ENCODE results near the gene FAM149B1. TPM values are rescaled to one million over a fixed set of nuclear protein-coding genes. Genes with fewer than 3 reads are reported as not detected.

The FAM149B1 gene
- total and polyA plus RNA-seq, 2 of the 13 experiments (the other 11 are each of a cell fraction or from before 2014, with no cell fraction given), result 9.3 to 16.8 TPM

DNA sequence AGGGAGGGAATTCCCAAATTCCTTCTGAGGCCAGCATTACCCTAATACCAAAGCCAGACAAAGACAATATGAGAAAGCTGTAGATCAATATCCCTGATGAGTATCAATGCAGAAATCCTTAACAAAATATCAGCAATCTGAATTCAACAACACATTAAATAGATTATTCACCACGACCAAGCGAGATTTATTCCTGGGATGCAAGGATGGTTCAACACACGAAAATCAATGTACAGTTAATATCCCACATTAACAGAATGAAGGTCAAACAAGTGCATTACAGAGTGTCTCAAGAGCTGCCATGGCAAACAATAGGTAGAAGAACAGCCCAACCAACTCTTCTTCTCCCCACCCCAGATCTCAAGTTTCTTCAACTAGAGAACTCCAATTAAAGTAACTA is 6.3 kb upstream of the FAM149B1 start (continued):
- TF ChIP-seq, protein P1, sequence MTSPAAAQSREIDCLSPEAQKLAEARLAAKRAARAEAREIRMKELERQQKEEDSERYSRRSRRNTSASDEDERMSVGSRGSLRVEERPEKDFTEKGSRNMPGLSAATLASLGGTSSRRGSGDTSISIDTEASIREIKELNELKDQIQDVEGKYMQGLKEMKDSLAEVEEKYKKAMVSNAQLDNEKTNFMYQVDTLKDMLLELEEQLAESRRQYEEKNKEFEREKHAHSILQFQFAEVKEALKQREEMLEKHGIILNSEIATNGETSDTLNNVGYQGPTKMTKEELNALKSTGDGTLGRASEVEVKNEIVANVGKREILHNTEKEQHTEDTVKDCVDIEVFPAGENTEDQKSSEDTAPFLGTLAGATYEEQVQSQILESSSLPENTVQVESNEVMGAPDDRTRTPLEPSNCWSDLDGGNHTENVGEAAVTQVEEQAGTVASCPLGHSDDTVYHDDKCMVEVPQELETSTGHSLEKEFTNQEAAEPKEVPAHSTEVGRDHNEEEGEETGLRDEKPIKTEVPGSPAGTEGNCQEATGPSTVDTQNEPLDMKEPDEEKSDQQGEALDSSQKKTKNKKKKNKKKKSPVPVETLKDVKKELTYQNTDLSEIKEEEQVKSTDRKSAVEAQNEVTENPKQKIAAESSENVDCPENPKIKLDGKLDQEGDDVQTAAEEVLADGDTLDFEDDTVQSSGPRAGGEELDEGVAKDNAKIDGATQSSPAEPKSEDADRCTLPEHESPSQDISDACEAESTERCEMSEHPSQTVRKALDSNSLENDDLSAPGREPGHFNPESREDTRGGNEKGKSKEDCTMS (CRISPR knock-in tag; conservative IDR thresholded peaks at IDR 0.05), result no peak
- TF ChIP-seq JUNB (CRISPR knock-in tag; IDR thresholded peaks at IDR 0.05; ENCODE audit: borderline replicate concordance) (no peak), ZNF3 (CRISPR knock-in tag; IDR thresholded peaks at IDR 0.05) (no peak), KDM5B (CRISPR knock-in tag; IDR thresholded peaks at IDR 0.05; ENCODE audit: borderline replicate concordance) (no peak), ZNF224 (CRISPR knock-in tag; IDR thresholded peaks at IDR 0.05) (no peak), HNRNPH1 (optimal IDR thresholded peaks at IDR 0.05; ENCODE audit: low read depth, low read length) (no peak), CBFB (CRISPR knock-in tag; IDR thresholded peaks at IDR 0.05) (no peak)
- TF ChIP-seq, protein P2, sequence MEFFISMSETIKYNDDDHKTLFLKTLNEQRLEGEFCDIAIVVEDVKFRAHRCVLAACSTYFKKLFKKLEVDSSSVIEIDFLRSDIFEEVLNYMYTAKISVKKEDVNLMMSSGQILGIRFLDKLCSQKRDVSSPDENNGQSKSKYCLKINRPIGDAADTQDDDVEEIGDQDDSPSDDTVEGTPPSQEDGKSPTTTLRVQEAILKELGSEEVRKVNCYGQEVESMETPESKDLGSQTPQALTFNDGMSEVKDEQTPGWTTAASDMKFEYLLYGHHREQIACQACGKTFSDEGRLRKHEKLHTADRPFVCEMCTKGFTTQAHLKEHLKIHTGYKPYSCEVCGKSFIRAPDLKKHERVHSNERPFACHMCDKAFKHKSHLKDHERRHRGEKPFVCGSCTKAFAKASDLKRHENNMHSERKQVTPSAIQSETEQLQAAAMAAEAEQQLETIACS (CRISPR knock-in tag; IDR thresholded peaks at IDR 0.05), result no peak
- TF ChIP-seq, protein P3, sequence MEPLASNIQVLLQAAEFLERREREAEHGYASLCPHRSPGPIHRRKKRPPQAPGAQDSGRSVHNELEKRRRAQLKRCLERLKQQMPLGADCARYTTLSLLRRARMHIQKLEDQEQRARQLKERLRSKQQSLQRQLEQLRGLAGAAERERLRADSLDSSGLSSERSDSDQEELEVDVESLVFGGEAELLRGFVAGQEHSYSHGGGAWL (CRISPR knock-in tag; IDR thresholded peaks at IDR 0.05), result no peak

DNA sequence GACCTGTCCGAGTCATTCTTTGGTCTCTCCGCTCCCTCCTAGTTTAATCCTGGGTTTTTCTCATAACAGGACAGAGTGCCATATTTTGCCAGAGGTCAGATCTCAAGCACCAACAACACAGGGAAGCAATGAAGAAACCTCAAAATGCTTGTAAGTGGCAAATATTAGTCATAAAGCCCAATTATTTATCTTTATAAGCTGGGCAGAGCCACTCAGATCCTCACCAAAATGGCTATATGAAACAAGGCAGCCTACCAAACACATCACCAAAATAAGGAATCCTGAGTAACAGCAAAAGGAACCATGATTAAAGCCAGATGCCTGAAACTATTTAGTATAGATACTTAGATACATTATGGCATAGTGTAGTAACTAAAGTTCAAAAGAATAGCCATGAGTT is 4.8 kb upstream of the FAM149B1 start:
- no peak overlapping the region for H2AFZ ChIP-seq (ENCODE audit: low read length)
- intact Hi-C loops (cut with micrococcal nuclease; ENCODE audit: unreplicated experiment) (no loop called here), in situ Hi-C loops (cut with HindIII; ENCODE audit: extremely low pct_ligation_motif_present, low pct_unique_long_range_greater_than_20kb) (no loop called here)
- H3K4me1 ChIP-seq (ENCODE audit: insufficient read depth, low read length), result peaks cover 29% of the 10 kb centered on the region
- no TSS peak for BruUV-seq (replicated peaks)
- no peak for DNase-seq (ENCODE audit: low spot score)
- CTCF ChIA-PET (ENCODE audit: low intra/inter-chr PET ratio, low total read pairs), result no interaction called here
- H3K27me3 ChIP-seq (ENCODE audit: control insufficient read depth in 1 of 2, insufficient read depth in 2 of 2, low read length in 2 of 2), result no peaks in the 10 kb centered on the region; a peak in 1 of 5 replicates
- H4K20me1 ChIP-seq (ENCODE audit: insufficient read depth, low read length), result peaks cover 3% of the 10 kb centered on the region; the same call in 1 of the 2 replicates
- H3K36me3 ChIP-seq (replicated peaks in 1 of 2; ENCODE audit: control insufficient read depth in 1 of 2, insufficient read depth in 2 of 2, low read length in 2 of 2), result peaks cover 2 to 37% of the 10 kb centered on the region in 2 experiments
- no peak overlapping the region for H3K27ac ChIP-seq (ENCODE audit: extremely low read length, insufficient read depth, low read length)
- H3K4me2 ChIP-seq (ENCODE audit: low read depth, low read length), result no peak overlapping the region
- FAIRE-seq, result no peak
- H3K79me2 ChIP-seq (ENCODE audit: insufficient read depth, low read length), result peaks cover 63% of the 10 kb centered on the region
- POLR2A ChIA-PET, result interaction anchor here (1.6 kb wide), 1 partner anchor 67 kb away, joined by 3 read pairs; the partner anchor contains the start of gene P4HA1
- H3K9me3 ChIP-seq (ENCODE audit: low read length), result no peaks in the 10 kb centered on the region
- no peak overlapping the region for H3K9ac ChIP-seq (ENCODE audit: insufficient read depth, low read depth, low read length)
- whole genome bisulfite sequencing (ENCODE audit: low lambda C conversion rate), result 97% methylated on average over 2 of the region's 2 CpGs
- no peak for ATAC-seq
- no peak overlapping the region for H3K4me3 ChIP-seq (replicated peaks in 1 of 3; ENCODE audit: insufficient read depth in 1 of 3, low read depth in 2 of 3, low read length in 3 of 3)
- TF ChIP-seq NONO (IDR thresholded peaks at IDR 0.05) (no peak), NONO (CRISPR knock-in tag; conservative IDR thresholded peaks at IDR 0.05) (no peak), ZNF557 (CRISPR knock-in tag; IDR thresholded peaks at IDR 0.05) (no peak), RNF2 (conservative IDR thresholded peaks at IDR 0.05; ENCODE audit: low read depth) (no peak), MLLT10 (CRISPR knock-in tag; IDR thresholded peaks at IDR 0.05) (no peak), GTF3A (CRISPR knock-in tag; conservative IDR thresholded peaks at IDR 0.05) (no peak), ZNF577 (CRISPR knock-in tag; IDR thresholded peaks at IDR 0.05; ENCODE audit: borderline replicate concordance, low read depth) (no peak)
- TF ChIP-seq, protein P4, sequence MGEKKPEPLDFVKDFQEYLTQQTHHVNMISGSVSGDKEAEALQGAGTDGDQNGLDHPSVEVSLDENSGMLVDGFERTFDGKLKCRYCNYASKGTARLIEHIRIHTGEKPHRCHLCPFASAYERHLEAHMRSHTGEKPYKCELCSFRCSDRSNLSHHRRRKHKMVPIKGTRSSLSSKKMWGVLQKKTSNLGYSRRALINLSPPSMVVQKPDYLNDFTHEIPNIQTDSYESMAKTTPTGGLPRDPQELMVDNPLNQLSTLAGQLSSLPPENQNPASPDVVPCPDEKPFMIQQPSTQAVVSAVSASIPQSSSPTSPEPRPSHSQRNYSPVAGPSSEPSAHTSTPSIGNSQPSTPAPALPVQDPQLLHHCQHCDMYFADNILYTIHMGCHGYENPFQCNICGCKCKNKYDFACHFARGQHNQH (CRISPR knock-in tag; IDR thresholded peaks at IDR 0.05), result no peak
- TF ChIP-seq, protein P5, sequence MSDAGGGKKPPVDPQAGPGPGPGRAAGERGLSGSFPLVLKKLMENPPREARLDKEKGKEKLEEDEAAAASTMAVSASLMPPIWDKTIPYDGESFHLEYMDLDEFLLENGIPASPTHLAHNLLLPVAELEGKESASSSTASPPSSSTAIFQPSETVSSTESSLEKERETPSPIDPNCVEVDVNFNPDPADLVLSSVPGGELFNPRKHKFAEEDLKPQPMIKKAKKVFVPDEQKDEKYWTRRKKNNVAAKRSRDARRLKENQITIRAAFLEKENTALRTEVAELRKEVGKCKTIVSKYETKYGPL (CRISPR knock-in tag; IDR thresholded peaks at IDR 0.05), result no peak

All from HepG2 (cell line).